GM19238 (cell line): ENCODE results near the gene P4HA3.
"Not testable (repeated sequence)": the region's sequence is repeated elsewhere in the genome, so short reads cannot be mapped to it uniquely, and the experiment has no call there.

Experiments
- DNase-seq: peaks from one replicate; pipeline ENCODE4 v3.0.0; 2011; ENCODE audit warnings: low spot score; ENCODE audit not compliant: insufficient read length

Gene P4HA3

DNA sequence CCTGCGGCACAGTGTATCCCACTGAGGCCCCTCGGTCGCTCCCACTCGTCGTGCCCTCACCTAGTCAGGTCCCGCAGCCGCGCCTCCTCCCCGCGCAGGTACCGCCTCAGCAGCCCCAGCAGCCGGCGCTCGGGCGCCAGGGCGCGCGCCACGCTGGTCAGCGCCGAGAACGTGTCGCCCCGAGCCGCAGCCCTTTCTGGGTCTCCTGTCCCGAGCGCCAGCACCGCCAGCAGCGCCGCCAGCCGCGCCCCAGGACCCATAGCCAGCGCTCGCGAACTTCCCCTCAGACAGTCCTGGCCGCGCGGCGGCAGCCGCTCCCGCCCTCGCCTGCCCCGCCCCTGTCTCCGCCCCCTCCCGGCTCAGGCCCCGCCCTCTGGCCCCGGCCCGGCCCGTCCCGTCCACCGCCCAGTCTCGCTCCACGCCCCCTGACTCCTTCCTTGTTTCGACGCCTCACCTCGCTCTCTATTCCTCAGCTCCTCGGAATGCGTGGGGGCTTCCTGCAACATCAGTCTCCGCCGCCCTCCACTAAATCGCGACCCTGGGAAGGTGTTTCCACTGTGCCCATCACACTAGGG, at the start of gene P4HA3:
Gene P4HA3, minus strand, starts transcription at position 289 of the 575 bp plus-strand sequence. Its CDS starts 29 bp downstream, at position 260.
- DNase-seq, result peak; percentile 27

- no peak for DNase-seq
Measured at GRCh38 chr11:74357449-74357848, 46.0 kb upstream of the P4HA3 start.

DNA sequence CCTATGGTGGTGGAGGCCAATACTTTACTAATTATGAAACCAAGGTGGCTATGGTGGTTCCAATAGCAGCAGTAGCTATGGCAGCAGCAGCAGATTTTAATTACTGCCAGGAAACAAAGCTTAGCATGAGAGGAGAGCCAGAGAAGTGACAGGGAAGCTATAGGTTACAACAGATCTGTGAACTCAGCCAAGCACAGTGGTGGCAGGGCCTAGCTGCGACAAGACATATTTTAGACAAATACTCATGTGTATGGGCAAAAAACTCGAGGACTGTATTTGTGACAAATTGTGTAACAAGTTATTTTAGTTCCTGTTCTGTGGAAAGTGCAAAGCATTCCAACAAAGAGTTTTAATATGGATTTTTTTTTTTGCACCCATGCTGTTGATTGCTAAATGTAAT, 44.2 kb upstream of the P4HA3 start:
- DNase-seq, result no peak

DNA sequence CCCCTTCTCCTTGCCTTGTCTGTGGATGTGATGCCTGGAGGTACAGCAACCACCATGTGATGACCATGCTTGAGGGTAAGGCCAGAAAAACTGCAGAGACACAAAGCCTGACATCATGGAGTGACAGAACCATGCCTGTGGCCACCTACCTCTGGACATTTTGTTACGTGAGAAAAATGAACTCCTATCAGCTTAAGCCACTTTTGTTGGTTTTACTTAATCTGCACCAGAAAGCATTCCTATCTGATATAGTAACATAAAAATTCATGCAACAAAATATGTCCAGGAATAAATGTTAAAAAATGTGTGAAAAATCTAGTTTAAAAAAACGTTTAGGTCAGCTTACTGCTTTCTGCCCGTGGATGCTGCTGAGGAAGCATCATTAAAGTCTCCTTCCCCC, 42.6 kb upstream of the P4HA3 start:
- DNase-seq, result no peak

DNA sequence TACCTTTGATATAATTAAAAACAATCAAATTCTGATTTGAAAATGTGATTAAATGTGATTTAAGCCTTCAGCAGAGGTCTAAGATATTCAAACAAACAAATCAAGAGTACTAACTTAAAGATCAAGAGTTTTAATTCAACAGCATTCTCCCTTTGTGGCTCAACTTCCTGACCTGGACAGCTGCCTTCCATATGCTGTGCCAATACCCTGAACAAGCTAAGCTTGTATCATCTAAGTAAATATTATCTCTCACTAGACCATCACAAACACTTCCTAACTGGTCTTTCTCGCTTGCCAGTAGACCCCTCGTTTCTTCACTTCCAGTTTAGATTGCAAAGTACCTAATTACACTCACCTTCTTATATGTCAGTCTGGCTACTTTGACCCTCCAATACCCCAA, 35.9 kb upstream of the P4HA3 start:
- no peak for DNase-seq

GRCh38 chr11:74345420-74345819, 34.0 kb upstream of the P4HA3 start:
- no peak for DNase-seq

- DNase-seq, result no peak
Measured at GRCh38 chr11:74341921-74342320, 30.5 kb upstream of the P4HA3 start.

DNA sequence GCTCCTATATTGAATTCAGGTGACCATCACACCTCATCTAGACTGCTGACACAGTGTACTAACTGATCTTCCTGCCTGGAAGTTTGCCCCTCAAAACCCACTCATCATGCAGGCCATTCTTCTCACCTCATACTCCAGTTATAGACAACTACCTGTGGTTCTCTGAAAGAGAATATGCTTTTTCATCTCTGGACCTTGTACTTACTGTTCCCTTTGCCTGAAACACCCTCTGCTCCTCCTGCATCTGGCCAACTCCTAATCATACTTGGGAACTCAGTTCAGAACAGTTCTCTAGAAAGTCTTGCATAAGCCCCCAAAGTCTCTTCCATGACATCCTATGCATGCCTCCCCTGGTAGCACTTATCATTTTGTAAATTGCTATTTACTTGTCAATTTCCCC, 28.2 kb upstream of the P4HA3 start:
- no peak for DNase-seq

- no peak for DNase-seq
Measured at GRCh38 chr11:74338963-74339362, 27.5 kb upstream of the P4HA3 start.

DNA sequence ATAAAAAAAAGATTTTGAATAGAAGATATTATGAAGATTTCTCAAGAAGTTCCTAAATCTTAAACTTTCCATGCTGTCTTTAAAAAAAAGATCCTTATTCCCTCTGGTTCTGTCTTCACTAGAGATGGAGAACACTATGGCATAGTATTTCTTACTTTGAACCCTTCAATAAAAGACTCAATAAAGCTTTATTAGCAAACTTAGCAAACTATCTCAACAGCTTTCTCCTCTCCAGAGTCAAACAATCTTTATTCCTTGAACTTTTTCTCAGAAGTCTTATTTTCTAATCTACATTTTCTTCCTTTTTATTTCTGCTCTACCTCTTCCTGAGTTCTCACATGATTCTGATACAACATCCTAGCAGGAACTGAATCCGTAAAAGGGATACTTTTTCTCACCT, 21.8 kb upstream of the P4HA3 start:
- no peak for DNase-seq

DNA sequence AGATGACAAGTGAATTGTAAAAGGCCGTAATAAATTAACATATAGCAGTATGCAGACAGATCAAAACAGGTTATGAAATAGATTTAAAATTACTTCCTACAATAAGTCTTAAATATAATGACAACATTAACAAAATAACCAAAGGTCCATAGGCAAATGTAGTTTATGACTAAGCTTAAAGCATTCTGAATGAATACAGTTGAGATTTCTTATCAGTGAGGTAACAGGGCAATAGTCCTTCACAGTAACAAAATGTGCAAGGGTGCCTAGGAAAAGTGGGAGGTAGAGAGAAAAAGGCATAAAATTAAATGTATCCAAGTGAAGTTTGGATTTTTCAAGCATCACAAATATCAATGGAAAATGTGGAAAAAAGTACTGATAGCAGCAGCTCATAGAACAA, 20.9 kb upstream of the P4HA3 start:
- DNase-seq, result no peak

DNA sequence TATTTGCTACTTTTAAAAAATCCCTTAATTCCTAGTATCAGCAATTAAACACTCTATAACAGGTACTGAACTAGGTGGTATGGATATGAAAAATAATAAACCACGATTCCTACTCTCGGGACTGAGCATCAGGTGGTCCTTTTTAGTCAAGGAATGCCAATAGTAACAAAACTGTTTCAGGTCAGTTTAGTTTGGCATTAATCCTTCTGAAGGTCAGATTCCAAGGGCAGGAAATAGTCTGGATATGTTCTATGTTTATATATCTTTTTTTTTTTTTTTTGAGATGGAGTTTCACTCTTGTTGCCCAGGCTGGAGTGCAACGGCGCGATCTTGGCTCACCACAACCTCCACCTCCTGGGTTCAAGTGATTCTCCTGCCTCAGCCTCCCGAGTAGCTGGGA, 19.6 kb upstream of the P4HA3 start:
- not testable (repeated sequence) for DNase-seq

- no peak for DNase-seq
Measured at GRCh38 chr11:74330075-74330858, 18.8 kb upstream of the P4HA3 start.

DNA sequence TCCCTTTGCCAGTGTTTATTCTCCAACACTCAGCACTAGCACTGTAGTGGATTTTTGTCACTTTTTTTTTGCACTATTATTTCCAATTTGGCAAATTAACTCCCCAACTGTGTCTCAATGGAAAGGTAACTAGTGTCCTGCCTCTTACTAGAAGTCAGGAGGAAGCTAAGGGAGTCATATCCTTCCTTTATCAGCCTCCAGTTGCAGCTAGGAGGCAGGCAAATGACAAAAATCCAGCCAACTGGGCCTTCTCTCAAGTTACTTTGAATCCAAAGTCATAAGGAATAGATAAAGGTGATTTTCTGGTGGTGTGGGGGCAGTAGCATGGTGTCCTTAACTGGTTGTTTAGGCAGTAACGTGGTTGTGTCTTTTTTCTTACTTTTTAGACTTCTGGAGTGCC, 15.6 kb upstream of the P4HA3 start:
- no peak for DNase-seq

- DNase-seq, result no peak
Measured at GRCh38 chr11:74326665-74327064, 15.2 kb upstream of the P4HA3 start.

DNA sequence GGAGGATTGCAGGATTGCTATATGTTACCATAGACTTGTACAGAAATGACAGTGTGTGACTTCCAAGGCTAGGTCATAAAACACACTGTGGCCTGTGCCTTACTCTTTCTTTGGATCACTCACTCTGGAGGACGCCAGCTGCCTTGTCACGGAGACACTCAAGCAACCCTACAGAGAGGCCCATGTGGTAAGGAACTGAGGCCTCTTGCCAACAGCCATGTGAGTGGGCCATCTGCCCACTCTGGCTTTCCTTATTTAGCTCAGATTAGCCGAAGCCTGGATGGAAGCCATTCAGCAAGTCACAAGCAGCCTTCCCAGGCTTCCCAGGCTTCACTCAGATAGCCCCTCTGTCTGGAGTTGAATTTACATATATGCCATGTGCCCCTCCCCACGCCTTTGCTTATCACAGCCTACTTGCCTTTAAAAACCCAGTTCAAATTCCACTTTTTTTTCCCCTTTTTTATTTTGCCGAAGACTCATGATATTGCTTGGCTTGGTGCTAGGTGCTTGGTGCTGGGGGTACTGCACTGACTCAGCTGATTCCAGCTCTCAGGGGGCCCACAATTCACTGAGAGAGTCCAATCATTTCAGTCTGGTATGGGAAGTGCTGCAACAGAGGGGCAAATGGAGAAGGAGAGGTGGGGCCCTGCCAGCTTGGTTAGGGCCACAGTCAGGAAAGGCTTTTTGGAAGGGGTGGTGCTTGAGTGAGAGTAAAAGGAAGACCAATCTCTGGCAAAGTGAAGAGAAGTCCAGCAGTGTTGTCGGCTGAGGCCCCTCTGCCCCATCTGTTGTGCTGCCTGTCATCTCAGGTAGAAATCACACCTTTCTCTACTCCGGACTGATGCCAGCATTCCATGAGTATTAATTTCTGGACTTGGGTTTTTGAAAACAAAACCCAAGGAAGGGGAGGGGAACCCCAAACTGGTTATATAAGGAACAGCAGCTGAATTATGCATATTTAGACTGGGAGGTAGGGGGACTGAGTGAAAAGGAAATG, 14.5 kb upstream of the P4HA3 start:
- no peak for DNase-seq

DNA sequence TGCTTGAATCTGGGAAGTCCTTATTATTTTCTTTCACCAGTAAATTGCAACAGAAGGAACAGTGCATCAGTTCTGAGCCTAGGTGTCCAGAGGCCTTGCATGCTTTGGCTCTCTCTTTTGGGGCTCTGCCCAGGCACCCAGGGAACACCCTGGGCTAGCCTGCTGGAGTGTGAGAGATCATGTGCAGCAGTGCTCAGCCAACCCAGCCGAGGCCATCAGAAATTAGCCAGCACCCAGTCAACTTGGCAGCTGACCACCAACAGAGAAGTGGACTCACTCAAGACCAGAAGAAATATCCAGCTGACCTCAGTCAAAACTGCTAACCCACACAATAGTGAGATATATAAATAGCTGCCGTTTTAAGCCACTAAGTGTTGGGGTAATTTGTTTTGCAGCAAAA, 11.2 kb upstream of the P4HA3 start:
- no peak for DNase-seq

DNA sequence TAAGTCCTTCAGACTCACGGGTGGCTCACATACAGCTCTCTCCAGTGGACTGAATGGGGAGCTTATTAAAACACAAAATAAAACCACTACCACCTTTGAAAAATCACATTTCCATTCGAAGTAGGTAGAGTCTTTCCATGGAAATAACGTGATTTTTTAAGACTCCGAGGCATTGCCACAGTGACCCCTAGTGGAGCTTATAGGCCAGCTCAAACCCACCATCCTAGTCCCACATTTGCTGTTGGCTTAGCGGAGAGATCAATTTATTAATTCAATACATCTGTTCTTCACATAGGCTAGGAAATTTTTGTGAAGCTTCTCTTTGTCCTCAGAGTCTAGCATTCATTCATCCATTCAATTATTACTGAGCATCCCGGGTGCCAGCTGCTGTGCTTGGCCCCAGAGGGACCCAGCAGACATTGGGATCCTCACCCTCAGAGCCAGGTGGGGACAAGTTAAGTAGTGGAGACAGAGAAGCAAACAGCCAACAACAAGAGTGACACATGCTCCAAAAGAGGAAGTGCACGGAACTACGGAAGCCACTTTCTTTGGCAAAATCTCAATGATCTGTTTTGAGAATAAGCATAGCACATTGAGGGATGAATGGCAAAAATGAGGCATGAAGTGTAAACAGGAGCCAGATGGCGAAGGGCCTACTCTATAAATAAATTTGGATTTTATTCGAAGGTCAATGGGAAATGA, 10.2 kb upstream of the P4HA3 start:
- no peak for DNase-seq

- no peak for DNase-seq
Measured at GRCh38 chr11:74320538-74320937, 9.1 kb upstream of the P4HA3 start.

- DNase-seq, result no peak
Measured at GRCh38 chr11:74319139-74319816, 7.8 kb upstream of the P4HA3 start.
